GM19468 (cell line): Measurements from ENCODE around the gene GCFC2.

Experiments
- ATAC-seq: cut with Tn5 transposase; IDR thresholded peaks from one replicate; pipeline ENCODE4 v1.9.1; 2021; ENCODE audit warnings: mild to moderate bottlenecking, moderate library complexity, moderate number of reproducible peaks; ENCODE audit not compliant: unreplicated experiment; ENCODE audit errors: extremely low read depth

Gene GCFC2

DNA sequence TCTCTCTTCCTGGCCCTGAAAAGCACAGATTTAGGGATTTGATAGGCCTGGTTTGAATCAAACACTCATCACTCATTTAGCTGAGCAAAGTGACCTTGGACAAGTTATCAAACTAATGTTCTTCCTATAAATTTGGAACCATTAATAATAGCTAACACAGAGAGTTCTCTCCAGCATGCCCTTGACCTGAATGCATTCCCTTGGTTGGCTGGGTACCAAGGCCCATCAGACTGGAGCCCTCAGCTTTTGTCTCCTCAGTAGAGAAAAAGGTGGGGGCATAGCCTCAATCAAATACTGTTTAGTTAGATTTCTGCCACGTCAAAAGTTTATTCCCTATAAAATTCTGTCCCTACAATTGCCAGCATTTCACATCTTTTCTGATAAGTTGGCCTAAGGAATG is 77.9 kb downstream of the GCFC2 start:
- ATAC-seq, result no peak

DNA sequence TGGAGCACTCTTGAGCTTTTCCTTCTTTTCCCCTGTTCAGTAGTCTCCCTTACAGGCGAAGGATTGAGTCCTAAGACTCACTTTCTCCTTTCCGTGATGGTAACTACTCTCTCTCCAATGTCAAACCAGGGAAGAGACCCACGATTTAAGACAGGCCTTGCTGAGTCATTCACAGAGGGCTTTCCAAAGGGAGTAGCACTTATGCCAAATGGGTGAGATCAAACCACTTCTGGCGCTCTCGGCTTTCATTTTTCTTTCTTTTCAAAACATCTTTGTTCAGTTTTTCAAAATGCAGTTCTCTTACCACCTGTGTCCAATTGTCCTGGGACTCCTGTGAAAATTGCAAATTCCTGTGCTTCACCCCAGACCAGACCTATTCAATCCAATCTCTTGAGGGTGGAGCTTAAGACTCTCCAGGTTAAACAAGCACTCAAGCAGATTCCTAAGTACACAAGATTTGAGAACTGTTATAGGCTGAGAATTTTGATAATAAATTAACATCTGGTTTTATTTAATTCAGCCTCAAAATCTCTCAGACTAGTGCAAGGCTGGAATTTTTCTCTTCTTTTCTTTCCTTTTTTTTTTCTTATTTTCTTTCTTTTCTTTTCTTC is 78.5 kb downstream of the GCFC2 start:
- ATAC-seq, result no peak

DNA sequence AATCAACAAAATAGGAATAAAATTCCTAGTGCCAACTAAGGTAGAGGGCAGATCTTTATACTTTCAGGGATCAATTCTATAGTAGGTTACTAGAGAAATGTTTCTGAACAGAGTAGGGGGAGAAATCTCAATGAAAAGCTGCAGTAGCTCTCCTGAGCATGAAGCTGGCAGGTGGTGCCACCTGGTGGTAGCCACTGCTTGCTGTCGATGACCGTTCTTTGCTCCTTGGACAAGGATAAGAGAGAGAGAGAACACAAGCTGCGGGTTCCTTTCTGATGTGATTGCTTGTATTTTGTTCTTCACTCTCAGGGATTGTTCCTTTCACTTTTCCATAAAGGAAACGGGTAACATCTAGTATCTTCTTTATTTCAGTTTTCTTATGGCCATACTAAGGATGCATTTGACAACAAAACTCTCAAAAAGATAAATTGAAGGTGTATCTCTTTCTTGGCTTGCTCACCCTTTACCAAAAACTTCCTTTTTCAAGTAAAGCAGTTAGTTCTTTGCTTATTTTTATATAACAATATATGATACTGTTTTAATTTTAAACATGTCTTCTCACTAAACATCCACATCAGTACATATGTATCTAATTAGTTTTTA is 82.7 kb downstream of the GCFC2 start:
- ATAC-seq, result peak; percentile 65

DNA sequence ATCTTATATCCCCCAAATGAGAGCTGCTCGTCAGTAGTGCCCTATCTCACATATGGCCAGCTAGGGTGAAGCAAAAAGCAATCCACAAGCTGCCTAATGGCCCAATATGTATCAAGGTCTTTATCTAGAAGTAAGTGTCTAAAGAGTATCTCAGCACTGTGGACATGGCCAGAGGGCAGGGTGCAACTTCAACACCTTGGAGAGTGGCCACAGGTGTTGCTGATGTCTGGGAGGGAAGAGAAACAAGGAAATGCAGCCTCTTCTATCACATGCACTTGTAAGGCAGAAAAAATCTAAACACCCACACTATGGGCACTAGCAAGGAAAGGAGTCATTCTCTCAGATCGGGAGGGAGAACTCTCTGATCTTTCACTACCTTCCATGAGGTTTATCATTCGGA is 87.8 kb downstream of the GCFC2 start:
- ATAC-seq, result no peak

DNA sequence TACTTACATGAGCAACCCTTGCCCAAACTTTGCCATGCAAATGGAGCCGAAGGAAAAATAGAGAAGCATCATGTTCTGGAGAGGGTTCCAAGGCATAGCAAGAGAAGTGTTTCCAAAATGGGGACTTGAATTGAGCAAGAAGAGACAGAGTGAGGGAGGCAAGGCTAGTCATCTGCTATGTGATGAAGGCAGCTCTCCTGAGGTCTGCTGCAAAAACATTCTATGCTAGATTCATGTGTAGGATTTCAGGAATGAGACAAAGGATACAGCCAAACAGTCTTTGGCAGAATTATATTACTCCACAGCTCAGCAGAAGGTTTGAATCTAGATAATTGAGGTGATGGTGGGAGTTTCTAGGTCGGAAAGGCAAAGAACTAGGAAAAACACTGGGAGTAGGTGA is 88.2 kb downstream of the GCFC2 start:
- ATAC-seq, result no peak

DNA sequence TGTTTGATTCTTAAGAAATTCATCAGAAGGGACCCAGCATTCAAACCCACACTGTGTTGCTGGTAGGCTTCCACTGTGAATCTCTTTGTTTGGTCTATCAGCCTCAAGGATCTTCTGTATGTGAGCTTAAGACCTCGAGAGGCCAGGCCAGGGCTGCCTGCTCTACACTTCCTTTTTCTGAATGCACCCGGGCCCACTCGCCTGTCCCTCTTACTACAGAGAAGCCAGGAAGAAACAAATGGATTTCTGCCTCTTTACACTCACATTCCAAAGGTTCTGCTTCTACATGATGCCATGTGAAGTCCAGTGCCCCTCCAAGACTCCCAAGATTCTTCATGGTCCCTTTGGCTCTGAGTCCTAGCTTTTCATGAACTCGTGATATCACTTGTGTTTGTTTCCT is 89.5 kb downstream of the GCFC2 start:
- no peak for ATAC-seq

DNA sequence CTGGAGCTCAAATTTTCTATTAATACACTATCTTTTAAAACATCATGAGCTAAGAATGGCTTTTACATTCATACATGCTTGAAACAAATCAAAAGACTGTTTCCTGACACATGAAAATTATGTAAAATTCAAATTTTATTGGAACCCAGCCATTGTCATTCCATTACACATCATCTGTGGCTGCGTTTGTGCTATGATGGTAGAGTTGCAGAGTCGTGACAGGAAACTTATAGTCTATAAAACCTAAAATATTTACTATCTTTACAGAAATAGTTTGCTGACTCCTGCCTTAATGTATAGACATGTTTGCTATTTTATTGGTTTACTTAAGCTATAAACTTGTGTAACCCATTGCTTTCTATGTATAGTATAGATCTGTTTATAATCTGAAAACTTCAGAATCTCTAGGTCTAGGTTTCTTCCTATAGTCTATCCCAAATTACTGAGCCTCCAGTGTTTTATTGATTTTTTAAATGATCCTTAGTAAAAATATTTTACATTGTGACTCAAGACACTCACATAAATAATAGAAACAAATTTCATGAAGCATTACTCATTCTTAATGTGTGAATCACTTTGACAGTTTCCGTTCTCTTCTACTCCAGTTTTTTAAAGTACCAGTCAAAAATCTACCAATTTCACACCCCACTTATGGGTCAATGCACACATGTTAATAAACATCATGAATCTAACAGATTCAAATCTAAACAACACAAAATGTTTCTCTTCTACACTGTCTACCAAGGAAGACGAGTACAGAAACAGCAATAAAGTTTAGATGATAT is 90.6 kb downstream of the GCFC2 start:
- no peak for ATAC-seq

DNA sequence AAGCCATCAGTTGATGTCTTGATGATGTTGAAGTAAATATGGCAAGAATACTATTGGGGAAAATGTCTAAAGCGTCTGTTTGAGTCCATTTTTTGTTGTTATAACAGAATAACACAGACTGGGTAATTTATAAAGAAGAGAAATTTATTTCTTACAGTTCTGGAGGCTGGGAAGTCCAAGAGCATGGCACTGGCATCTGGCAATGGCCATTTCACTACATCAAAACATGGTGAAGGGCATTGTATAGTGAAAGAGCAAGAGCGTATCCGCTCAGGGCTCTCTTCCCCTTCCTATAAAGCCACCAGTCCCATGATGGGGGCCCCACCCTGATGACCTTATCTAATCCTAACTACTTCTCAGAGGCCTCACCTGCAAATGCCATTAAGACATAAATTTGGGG is 93.8 kb downstream of the GCFC2 start:
- ATAC-seq, result no peak

DNA sequence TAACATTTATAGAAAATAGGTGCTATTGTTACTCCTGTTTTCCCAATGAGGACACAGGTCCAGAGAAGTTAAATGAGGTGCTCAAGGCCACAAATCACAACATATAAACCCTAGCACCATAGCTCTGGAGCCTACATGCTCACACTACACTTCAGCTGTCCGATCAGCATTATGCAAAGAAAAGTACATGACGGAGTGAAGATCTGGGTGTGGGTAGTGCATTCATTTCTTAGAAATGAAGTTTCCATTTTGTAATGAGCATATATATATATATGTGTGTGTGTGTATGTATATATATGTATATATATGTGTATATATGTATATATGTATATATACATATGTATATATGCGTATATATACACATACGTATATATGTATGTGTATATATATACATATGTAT is 94.3 kb downstream of the GCFC2 start:
- no peak for ATAC-seq

DNA sequence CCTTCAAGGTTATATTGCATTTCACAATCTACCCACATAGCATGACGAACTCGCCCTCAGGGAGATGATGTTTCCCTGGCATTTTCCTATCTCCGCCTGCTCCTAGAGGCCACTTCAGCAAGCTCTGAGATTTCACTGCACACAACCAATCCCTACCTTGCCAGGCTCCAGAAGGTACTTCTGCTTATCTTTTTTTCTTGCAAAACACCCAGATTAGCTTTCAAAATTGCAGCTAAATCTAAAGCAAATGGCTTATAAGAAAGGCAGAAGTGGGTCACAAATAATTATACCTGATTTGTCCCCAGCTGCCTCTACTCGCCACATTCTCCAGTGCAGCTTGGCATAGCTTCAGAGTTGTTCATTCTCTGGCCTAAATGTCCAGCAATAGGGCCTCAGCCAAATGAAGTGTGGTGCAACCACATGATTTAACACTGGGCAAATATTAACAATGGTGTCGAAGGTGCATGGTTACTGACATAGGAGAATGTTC is 96.5 kb downstream of the GCFC2 start:
- ATAC-seq, result no peak

DNA sequence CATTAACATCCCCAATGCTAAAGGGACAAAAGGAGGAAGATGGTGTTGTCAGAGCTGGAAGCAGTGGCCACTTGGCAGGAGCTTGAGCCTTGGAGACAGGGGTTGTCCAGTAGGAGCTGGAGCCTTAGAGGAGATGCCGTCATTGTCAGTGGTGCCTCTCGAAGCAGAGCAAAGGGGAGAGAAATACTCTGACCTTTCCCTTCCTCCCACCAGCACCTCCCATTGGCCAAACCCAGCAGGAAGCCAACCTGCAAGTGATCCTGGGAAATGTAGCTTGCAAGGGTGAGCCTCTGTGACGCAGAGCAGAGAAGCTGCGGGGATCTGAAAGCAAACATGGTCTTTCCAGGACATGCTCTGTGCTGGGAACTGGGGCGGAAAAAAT is 97.9 kb downstream of the GCFC2 start:
- ATAC-seq, result no peak
